Ovary (tissue), 9 donors: Measurements from ENCODE around the gene ZNF761. TPM values are rescaled to one million over a fixed set of nuclear protein-coding genes. Genes with fewer than 3 reads are reported as not detected.
"Not testable (repeated sequence)": the region's sequence is repeated elsewhere in the genome, so short reads cannot be mapped to it uniquely, and the experiment has no call there.

Source experiments
- DNase-seq, 5 donors: peaks; one replicate each; pipeline ENCODE4 v3.0.0-alpha.2; 2019 to 2020
- H3K27ac ChIP-seq, 2 donors: fragments of 200-600 bp; one replicate each; pipeline versions ENCODE4 v1.5.1 to v1.8.0; 2019 to 2022
- H3K27me3 ChIP-seq: fragments of 200-600 bp; one replicate; pipeline ENCODE4 v1.8.0; 2022
- H3K36me3 ChIP-seq: fragments of 200-600 bp; sonication (generic); one replicate; pipeline ENCODE4 v1.5.1; 2019
- H3K4me1 ChIP-seq: one replicate; pipeline ENCODE4 v1.8.1; 2013; ENCODE audit warnings: mild to moderate bottlenecking, moderate library complexity; ENCODE audit not compliant: insufficient read depth
- H3K4me3 ChIP-seq: fragments of 200-600 bp; sonication (generic); one replicate; pipeline ENCODE4 v1.5.1; 2017
- H3K9me3 ChIP-seq, 2 donors: fragments of 200-600 bp in 1 of 2; sonication (generic) in 1 of 2; one replicate each; pipeline versions ENCODE4 v1.5.1 to v1.8.1; 2013 to 2019; ENCODE audit warnings: mild to moderate bottlenecking in 1 of 2, moderate library complexity in 1 of 2
- EP300 ChIP-seq: sonication (generic); formaldehyde crosslinking; IDR thresholded peaks from one replicate; pipeline ENCODE4 v1.6.1; 2017; ENCODE audit warnings: antibody characterized with exemption
- POLR2A ChIP-seq: fragments of 450-650 bp; IDR thresholded peaks from one replicate; pipeline ENCODE4 v1.6.1; 2017; ENCODE audit warnings: antibody characterized with exemption, mild to moderate bottlenecking, moderate library complexity
- WGBS, 3 donors: extraction: QIAGEN DNeasy Blood & Tissue Kit in 1 of 3; methylation state at CpG; one replicate each; pipeline versions ENCODE4 v1.1.5 to v1.1.7; 2013 to 2017; 5-methylcytosine and 5-hydroxymethylcytosine counted together
- intact Hi-C, 4 donors: fragments of 100-400 bp; cut with DNase I; formaldehyde crosslinking; loops; one replicate each; pipeline versions ENCODE4 v1.11.0 to v1.15.1; 2022 to 2023
- polyA plus RNA-seq, 2 donors: library from polyadenylated mRNA; stranded (reverse); fragments of 200-250 nt in 1 of 2; fragments of 350-450 nt in 1 of 2; fragmentation: Illumina TruSeq in 1 of 2; extraction: RNeasy Lipid Tissue Mini Kit (QIAGEN cat#74804) in 1 of 2; gene quantifications; one replicate each; pipeline ENCODE4 v1.2.3, GENCODE V29; 2013 to 2014
- total RNA-seq, 7 donors: library from RNA; depleted of rRNA in 2 of 7; stranded (reverse); fragments of >200 nt in 2 of 7; fragmentation: NEBNext Ultra II Directional in 3 of 7; extraction: Animal tissue kit (Norgen Biotek cat#: 25700) in 3 of 7; gene quantifications; one replicate each; pipeline versions ENCODE4 v1.1.0 to v1.2.4, GENCODE V29; 2016 to 2023
- TF ChIP-seq, protein P1 (sequence below), 3 donors: fragments of 450-650 bp in 2 of 3; fragments of 200-600 bp in 1 of 3; IDR thresholded peaks; one replicate each; pipeline versions ENCODE4 v1.5.1 to v1.8.0; 2016 to 2022; ENCODE audit warnings: antibody characterized with exemption in 3 of 3, mild to moderate bottlenecking in 1 of 3
- donor health status: DM: no; HTN: no; CAD: no; lungs with moderate emphysema.
- donor health status: DM: no; HTN: no; CAD: no.
- donor health status: Bipolar disorder and iron deficiency.
- donor health status: DM: yes; HTN: yes; CAD: no.
- donor health status: DM: no; HTN: no; CAD: no.
- donor health status: DM: yes; HTN: yes; CAD: no.

ZNF761 gene
- total and polyA plus RNA-seq, 9 donors, result 6.7 to 19.5 (median 10.2) TPM

DNA sequence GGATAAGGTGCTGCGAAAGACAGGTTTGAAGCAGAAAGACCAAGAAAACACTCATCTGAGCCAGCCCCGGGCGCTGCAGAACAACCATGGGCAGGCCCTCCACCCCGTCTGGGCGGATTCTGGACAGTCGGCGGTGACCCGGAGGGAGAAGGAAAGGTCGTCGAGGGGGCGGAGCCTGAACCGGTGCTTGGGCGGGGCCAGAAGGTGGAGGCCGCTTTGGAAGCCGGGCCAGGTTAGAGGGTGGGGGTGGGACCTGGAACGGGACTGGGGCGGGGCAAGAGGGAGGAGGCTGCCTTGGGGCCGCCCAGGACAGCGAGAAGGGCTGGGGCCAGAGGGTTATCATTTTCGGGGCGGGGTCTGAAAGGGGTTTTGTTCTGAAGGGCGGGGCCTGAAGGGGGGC is 41.8 kb upstream of the ZNF761 start:
- H3K4me3 ChIP-seq, result no peak overlapping the region
- 21 to 40% (median 31%) methylated on average over 22 of the region's 22 CpGs for WGBS, 3 donors
- no peaks in the 10 kb centered on the region for H3K36me3 ChIP-seq
- H3K4me1 ChIP-seq, result peaks cover 10% of the 10 kb centered on the region
- peak; percentile 53 to 86 (median 76) for DNase-seq
- peak overlapping the region in 1 of 2 donors; percentile 7 for H3K27ac ChIP-seq
- no peaks in the 10 kb centered on the region for H3K9me3 ChIP-seq
- intact Hi-C loops, result loop anchor here in 1 of 4 donors (10.0 kb wide), 1 partner anchor 195 kb away; the partner anchor contains the start of gene ZNF665
- H3K27me3 ChIP-seq, result no peaks in the 10 kb centered on the region
- TF ChIP-seq POLR2A (no peak), EP300 (no peak)
- TF ChIP-seq, protein P1, sequence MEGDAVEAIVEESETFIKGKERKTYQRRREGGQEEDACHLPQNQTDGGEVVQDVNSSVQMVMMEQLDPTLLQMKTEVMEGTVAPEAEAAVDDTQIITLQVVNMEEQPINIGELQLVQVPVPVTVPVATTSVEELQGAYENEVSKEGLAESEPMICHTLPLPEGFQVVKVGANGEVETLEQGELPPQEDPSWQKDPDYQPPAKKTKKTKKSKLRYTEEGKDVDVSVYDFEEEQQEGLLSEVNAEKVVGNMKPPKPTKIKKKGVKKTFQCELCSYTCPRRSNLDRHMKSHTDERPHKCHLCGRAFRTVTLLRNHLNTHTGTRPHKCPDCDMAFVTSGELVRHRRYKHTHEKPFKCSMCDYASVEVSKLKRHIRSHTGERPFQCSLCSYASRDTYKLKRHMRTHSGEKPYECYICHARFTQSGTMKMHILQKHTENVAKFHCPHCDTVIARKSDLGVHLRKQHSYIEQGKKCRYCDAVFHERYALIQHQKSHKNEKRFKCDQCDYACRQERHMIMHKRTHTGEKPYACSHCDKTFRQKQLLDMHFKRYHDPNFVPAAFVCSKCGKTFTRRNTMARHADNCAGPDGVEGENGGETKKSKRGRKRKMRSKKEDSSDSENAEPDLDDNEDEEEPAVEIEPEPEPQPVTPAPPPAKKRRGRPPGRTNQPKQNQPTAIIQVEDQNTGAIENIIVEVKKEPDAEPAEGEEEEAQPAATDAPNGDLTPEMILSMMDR (IDR thresholded peaks at IDR 0.05), result no peak

- H3K9me3 ChIP-seq, result no peaks in the 10 kb centered on the region
- intact Hi-C loops, result loop anchor here in 1 of 4 donors (10.0 kb wide), 1 partner anchor 200 kb away; the partner anchor contains the start of gene ZNF665
- H3K36me3 ChIP-seq, result no peaks in the 10 kb centered on the region
- H3K4me1 ChIP-seq, result peaks cover 10% of the 10 kb centered on the region
- 0 to 2% (median 1%) methylated on average over 18 of the region's 18 CpGs for WGBS, 3 donors
- no peaks in the 10 kb centered on the region for H3K27me3 ChIP-seq
- H3K27ac ChIP-seq, result peak overlapping the region; percentile 54 to 57
- H3K4me3 ChIP-seq, result peak overlapping the region; percentile 64
- TF ChIP-seq POLR2A, result no peak
- TF ChIP-seq, protein P1 (IDR thresholded peaks at IDR 0.05), result no peak
- TF ChIP-seq EP300, result no peak
- DNase-seq, result peak; percentile 46 to 68 (median 60)
These were observed 37.2 kb upstream of the ZNF761 start for GRCh38 chr19:53394522-53394973.

DNA sequence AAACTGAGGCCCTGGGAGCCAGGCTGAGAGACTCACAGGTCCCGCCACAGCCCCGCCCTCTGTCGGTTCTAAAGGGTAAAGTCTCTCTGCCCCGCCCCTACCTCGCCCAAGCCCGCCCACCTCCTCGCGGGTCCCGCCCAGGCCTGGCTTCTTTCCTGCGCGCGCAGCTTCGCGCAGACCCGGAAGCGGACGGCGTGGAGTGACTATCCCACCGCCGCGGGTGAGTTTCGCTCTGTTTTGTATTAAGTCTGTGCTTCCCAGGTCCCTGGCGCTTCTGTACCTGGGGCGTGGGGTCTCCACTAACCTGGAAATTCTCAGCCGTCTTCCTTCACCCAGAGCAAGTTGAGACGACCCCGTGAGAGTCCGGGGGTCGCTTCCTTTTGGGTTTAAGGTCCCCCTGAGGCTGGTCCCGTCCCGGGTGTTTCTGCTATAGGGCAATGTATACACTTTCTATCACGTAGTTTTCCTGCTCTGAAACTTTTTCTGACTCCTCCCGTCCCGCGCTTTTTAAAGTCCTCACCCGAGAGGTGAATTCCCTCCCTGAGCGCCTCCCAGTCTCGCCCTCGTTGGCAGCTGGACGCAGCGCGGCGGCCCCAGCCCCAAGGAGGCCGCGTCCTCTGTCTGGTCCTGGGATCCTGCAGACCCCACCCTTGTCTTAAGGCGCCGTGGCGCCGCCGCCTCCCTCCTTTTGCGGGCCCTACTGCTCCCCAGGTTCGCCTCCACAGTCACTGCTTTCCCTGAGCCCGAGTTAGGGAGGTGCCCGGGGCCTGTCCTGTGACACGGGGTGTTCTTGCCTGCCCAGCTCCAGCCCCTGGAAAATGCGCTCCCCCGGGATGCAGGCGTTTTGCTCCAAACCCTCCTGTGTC is 36.6 kb upstream of the ZNF761 start, which contains the start of gene ZNF765:
Gene ZNF765, plus strand, starts transcription at position 176 of the 866 bp plus-strand sequence. CDS start 2,867 bp downstream, outside the sequence.
- no peak for TF ChIP-seq EP300
- TF ChIP-seq, protein P1 (IDR thresholded peaks at IDR 0.05), result peak in 2 of 3 donors; percentile 14 to 70
- TF ChIP-seq POLR2A, result peak; percentile 53
- no peaks in the 10 kb centered on the region for H3K27me3 ChIP-seq
- DNase-seq, result peak; percentile 95 to 98 (median 96)
- WGBS, 3 donors, result 0 to 1% (median 0%) methylated on average over 58 of the region's 58 CpGs
- no peaks in the 10 kb centered on the region for H3K36me3 ChIP-seq
- intact Hi-C loops, result loop anchor here in 1 of 4 donors (10.0 kb wide), 1 partner anchor 200 kb away; the partner anchor contains the start of gene ZNF665
- peak within 1 kb of the TSS; percentile 64 for H3K4me3 ChIP-seq
- H3K27ac ChIP-seq, result peak within 1 kb of the TSS; percentile 54 to 57
- peaks cover 7% of the 10 kb centered on the region for H3K4me1 ChIP-seq
- H3K9me3 ChIP-seq, result no peaks in the 10 kb centered on the region

DNA sequence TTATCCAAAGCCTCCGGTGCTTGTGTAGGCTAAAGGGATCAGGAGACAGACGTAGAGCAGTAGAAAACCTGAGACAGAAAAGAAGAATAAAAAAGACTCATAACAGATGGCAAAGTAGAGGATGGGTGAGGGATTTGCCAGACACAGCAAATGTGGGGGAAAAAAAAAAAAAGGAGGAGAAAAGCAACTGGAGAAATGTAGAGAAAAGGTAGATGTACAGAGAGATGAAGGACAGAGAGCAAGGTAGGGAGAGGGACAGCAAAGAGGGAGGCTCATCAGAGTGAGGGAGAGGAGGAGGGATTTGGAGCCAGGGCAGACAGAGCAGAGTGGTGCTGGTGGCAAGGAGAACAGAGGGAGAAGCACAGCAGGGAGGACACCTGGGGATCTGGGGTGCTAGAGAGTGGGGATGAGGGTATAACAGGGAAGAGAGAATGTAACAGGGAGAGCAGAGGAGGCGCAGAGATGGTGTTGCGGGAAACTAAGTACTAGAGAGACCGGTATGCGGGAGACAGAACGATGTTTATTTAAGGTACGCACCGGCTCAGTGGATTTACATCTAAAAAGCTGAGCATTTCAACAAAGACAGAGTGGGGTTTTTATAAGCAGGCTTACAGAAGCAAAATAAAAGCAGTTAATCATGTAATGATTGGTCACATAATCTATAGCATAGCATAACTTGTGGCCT is 35.8 kb upstream of the ZNF761 start:
- not testable (repeated sequence) for H3K4me1 ChIP-seq, DNase-seq, H3K36me3 ChIP-seq, H3K9me3 ChIP-seq, H3K27me3 ChIP-seq
- WGBS, 3 donors, result 2 to 4% (median 2%) methylated on average over 9 of the region's 9 CpGs
- intact Hi-C loops, result loop anchor here in 1 of 4 donors (10.0 kb wide), 1 partner anchor 201 kb away; the partner anchor contains the start of gene ZNF665
- Histone ChIP-seq H3K27ac (peak overlapping the region in 1 of 2 donors; percentile 26), H3K4me3 (peak overlapping the region; percentile 64)
